Stimulated activated CD8-positive, alpha-beta memory T cell treated with anti-CD3 and anti-CD28 coated beads, Interleukin-15, amount 100 ng/mL, for 24 hours (primary cell): ENCODE measurements around the gene NUCB1.
A peak's percentile ranks its signal among the peaks of the same experiment; 100 is the strongest.

Source experiments
- DNase-seq: peaks from one replicate; pipeline ENCODE4 v3.0.0-alpha.2; 2020; ENCODE audit warnings: low read depth

Gene NUCB1

GRCh38 chr19:48963371-48964204, 63.5 kb downstream of the NUCB1 start:
- DNase-seq: peak; percentile 43

GRCh38 chr19:48964205-48965039, 64.3 kb downstream of the NUCB1 start:
- DNase-seq: no peak

GRCh38 chr19:48965040-48965805, 65.1 kb downstream of the NUCB1 start, which contains the start of gene FTL:
FTL (plus strand) TSS chr19:48965309; CDS start chr19:48965508, 199 bp downstream.
- peak; percentile 74 for DNase-seq

GRCh38 chr19:48965806-48966540, 65.9 kb downstream of the NUCB1 start:
- DNase-seq: peak; percentile 67

- DNase-seq: no peak
Measured at GRCh38 chr19:48966541-48967345, 66.6 kb downstream of the NUCB1 start.

GRCh38 chr19:48967346-48968178, 67.5 kb downstream of the NUCB1 start:
- no peak for DNase-seq

- no peak for DNase-seq
Measured at GRCh38 chr19:48968179-48968661, 68.1 kb downstream of the NUCB1 start.

- DNase-seq: no peak
Measured at GRCh38 chr19:48968813-48969218, 68.7 kb downstream of the NUCB1 start.

GRCh38 chr19:48969276-48970138, 69.4 kb downstream of the NUCB1 start:
- DNase-seq: no peak

- no peak for DNase-seq
Measured at GRCh38 chr19:48970139-48970766, 70.1 kb downstream of the NUCB1 start.

- peak; percentile 84 for DNase-seq
Measured at GRCh38 chr19:48970923-48971395, 70.8 kb downstream of the NUCB1 start.
